Fibroblast of the conjunctiva (primary cell): ENCODE measurements around the gene BANK1.
"Not testable (repeated sequence)": the region's sequence is repeated elsewhere in the genome, so short reads cannot be mapped to it uniquely, and the experiment has no call there.

Experiments
- DNase-seq: peaks from one replicate; pipeline ENCODE4 v3.0.0-alpha.2; 2010; ENCODE audit warnings: low read depth

The BANK1 gene

GRCh38 chr4:101888472-101888871 is 97.9 kb downstream of the BANK1 start:
- no peak for DNase-seq

DNA sequence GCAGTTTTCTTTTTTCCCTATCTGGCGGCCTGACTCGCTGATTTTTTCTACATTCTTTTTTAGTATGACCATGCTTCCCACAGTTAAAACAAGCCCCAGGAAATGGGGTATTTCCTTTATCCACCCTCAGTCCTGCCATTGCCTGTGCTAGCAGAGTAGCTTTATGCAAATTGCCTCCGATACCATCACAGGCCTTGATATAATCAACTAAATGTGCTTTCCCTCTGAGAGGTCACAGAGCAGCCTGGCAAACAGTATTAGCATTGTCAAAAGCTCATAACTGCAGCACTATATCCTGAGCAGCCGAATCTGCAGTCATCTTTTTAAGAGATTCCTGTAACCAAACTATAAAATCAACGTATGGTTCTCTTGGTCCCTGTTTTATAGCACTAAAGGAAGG is 115.0 kb downstream of the BANK1 start:
- DNase-seq: not testable (repeated sequence)

DNA sequence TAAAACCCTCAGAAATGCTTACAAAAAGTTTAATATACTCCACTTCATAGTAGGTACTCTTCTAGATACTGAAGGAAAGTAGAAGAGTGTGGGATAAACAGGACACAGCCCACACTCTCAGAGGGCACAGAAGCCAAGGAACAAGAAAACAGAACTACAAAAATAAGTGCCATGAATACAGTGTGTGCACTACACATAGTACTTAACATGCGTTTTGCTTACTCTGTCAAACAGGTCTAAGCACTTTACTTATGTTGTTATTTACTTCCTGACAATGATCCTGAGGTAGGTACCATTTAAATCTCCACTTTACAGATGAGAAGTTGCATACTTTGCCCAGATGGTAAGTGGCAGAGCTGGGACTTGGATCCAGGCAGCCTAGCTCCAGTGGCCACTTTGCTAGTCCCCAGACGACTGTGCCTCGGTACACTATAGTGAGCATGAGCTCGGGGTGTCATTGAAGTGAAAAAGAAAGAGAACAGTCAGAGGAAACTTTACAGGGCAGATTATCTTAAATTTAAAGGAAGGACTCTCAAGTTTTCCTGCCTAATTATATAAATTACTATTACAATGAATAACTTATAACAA is 120.3 kb downstream of the BANK1 start:
- DNase-seq: no peak

GRCh38 chr4:101911616-101912015 is 121.1 kb downstream of the BANK1 start:
- no peak for DNase-seq

DNA sequence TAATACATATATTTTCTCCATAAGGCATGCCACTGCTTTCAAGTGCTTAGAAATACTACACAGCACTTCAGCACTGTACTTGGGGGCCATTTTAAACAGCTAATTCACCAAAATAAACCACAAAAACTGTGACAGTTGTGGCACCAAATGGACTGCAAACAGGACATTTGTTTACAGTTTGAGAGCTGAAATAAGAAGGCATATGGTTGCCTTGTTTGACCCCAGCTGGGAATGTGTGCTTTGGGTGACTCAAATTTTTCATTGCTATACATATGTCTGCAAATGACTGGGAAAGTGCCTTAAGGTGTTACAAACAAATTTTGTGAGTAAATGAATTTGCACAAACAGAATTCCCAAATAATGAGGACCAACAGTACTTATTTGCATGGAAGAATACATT is 124.2 kb downstream of the BANK1 start:
- no peak for DNase-seq

GRCh38 chr4:101919373-101919977 is 128.9 kb downstream of the BANK1 start:
- DNase-seq: no peak

DNA sequence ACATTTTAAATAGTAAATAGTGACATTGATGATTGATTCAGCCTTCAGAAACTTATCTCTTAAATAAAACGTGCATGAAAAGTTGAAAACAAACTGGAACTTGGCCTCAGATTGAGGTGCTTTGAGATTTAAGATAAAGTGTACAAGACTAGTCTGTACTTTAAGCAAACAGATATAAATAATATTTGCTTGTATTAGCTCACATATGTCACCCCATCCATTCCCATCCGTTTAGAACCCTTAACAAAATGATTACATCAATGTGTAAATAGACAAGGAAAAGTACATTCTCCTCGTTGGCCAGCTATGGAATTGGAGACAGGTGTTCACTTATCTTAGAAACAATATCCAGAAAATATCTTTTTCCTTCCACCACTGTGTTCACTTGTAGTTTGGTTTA is 130.8 kb downstream of the BANK1 start:
- no peak for DNase-seq

DNA sequence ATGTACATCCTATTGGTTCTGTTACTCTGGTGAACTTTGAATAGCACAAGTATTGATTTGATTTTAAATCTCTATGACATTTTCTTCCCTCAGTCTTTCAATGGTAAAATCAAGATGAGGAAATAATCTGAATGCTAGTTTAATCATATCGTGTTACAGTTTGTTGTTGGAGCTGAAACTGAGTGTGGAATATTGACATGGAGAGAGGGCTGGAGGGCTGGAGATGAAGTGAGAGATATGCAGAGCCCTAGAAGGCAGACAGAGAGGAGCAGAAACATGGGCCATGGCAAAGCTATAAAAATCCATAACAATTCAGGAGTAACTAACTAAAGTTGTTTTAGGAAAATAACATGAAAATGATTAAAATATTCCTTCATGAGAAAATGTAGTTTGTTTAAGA is 141.1 kb downstream of the BANK1 start:
- no peak for DNase-seq

GRCh38 chr4:101933855-101934254 is 143.3 kb downstream of the BANK1 start:
- no peak for DNase-seq

DNA sequence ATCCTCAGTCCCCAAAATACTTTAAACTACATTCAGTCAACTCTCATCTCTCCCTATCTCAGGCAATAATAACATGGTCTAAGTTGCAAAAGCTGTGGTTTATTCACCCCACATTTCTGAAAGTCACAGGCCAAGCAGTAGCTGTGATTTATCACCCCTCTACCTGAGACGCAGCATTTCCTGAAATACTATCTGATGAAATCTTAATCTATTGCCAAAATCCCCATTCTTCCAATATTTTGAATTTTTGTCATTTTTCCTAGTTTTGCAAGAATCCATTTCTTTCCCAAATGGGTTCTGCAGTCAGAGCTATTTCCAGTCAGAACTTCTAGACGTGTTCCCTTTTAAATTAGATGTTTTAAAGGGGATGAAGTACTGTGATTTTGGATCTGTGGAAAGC is 148.3 kb downstream of the BANK1 start:
- DNase-seq: no peak

DNA sequence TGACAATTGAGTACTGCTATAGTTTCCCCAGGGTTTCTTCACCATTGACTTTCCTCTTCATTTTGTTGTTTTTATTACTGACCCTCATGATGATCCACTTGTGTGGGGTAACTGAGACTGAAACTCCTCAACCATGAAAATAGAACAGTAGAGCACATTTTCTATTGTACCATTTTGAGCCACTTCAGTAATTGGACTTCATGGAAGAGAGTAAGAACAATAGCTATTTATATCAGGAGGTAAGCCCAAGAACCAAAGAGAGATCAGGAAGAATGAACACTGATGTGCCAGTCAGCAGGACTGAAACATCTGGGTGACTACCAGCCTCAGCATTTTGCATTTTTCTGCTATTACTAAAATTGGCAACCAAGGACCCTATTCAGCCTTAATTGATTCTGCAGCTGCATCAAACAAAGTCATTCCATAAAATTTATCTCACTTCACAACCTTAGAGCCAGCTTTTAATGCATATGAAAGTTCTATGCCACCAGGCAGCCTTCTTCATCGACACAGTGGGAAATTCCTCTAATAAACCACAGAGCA is 151.4 kb downstream of the BANK1 start:
- no peak for DNase-seq

DNA sequence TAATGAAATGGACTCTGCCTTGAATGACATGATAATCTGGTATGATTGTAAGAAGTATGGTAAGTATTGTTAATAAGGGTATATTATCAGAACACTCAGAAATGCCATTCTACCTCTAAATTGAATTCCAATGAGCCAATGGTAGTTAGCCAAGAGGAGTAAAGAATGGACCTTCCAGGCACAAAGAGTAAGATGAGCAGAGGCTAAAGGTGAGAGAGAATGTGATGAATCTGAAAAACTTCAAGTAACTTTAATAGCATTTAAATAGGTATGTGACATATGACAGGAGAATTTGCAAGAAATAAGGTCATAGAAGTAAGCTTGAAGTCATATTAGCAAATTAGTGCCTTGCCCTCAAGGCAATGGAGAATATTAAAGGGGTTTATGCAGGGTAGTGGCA is 152.4 kb downstream of the BANK1 start:
- no peak for DNase-seq

DNA sequence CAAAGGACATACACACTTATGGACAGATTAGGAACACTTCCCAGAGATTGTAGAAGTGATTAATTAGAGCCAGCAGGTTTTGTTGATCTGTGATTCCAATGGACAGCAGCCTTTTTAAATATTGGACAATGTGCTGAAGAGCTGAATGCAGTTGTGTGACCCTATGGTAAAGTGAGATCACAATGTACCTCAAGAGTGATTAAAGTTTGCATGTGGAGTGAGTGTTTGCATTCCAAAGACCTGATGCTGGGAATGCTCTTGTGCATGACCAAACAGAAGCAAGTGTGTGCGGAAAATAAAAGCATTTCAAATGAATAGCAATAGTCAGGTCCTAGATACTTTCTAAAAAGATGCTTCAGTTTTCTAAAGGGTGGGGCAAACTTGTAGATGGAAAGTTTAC is 154.1 kb downstream of the BANK1 start:
- no peak for DNase-seq

- no peak for DNase-seq
Observed at GRCh38 chr4:101948055-101948454, 157.5 kb downstream of the BANK1 start.

GRCh38 chr4:101948951-101949350 is 158.4 kb downstream of the BANK1 start:
- no peak for DNase-seq

- DNase-seq: no peak
Observed at GRCh38 chr4:101950258-101950979, 159.9 kb downstream of the BANK1 start.

DNA sequence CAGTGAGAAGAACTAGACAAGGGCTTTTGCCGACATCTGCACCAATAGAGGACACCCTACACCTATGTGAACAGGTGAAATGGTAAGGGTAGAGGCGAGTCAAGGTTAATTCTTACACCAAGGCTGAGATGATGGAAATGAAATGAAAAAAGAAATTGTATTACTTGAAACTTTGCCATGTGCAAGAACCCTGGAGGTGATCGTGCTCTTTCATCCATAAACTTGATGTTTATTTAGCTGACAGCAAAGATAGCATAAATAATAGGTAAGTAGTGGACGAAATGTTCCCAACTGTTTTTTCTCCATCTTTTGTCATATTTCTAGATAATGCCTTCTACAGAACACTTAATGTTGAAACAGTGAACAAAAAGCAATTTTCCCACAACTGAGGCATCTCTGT is 162.5 kb downstream of the BANK1 start:
- no peak for DNase-seq

DNA sequence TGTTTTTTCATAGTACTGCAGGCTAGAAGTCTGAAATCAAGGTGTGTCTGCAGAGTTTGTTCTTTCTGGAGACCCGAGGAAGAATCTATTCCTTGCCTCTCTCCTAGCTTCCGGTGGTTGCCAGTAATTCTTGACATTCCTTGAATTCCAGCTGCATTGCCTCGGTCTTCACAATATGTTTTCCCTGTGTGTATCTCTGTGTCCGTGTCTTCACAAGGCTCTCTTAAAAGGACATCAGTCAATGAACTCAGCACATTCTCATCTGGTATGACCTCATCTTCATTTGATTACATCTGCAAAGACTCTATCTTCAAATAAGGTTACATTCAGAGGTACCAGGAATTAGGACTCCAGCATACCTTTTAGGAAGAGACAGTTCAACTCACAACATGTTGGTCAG is 163.4 kb downstream of the BANK1 start:
- no peak for DNase-seq

DNA sequence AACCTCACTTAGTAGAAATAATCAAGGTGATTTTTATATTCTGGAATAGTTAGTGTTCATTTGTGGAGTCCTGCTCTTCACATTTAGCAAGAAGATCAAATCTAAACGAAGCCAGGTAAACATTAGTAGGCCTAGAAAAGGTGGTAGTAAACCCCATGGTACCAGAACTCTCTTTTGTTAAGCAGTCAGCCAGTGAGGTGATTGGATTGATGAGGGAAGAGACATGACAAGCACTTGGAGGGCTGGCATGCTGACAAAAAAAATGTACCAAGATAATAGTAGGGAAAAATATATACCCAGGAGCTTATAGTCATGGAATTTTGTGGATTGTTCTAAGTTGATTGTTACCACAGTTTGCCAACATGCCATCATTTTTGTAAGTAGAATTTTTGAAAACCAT is 163.8 kb downstream of the BANK1 start:
- no peak for DNase-seq

GRCh38 chr4:101954975-101955678 is 164.6 kb downstream of the BANK1 start:
- DNase-seq: no peak

DNA sequence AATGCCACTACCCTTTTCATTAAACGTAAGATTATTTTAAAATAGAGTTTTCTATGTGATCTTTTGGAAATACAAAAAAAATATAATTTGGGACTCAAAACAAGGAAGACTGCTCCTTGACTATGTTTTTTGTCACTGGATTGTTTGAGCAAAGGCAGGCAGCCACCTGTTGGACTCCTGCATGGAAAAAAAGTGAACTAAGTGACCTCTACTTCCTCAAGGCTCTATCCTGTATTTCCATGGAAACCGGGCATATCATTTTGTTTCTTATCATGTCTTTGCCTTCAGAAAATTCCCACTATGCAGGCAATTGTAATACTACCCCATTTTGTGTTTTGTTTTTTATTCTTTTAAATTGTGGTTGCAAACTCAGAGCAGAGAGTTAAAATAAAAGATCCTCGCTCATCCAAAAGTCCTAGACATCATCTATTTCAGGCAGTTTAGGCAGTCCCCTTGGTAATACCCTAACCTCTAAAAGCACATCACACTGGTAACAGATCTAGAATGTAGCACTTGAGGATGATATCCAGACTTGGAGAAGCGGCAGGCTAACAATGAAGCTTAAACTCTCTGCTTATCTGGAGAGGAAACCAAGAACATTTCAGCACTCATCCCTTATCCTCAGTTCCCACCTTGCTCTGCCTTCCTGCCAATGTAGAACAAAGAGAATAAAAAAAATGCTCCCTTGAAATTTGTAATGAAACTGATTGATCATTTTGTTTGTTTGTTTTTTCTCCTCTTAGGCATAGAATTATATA is 165.7 kb downstream of the BANK1 start:
- DNase-seq: no peak

DNA sequence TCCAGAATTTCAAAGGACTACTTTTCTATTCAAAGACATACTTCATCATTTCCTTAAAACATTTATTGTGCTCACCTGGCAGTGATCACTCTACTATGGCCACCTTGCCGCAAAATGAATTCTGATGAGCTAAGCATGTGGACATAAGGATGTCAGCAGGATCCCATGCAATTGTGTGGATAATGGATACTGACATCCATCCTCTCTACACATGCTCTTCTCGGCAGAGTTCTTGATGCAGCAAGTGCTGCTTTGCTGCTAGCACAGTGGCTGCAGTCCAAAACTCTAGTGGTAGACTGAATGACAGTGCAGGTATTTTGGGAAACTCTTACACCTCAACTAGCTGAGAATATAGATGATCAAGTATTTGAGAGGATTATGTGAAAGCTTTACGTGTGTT is 168.0 kb downstream of the BANK1 start:
- no peak for DNase-seq
